Stomach (tissue), 4 donors: ENCODE measurements around the gene POTEF.
"Not testable (repeated sequence)": the region's sequence is repeated elsewhere in the genome, so short reads cannot be mapped to it uniquely, and the experiment has no call there.

Experiments used
- EP300 ChIP-seq: sonication (generic); formaldehyde crosslinking; IDR thresholded peaks from one replicate; pipeline ENCODE4 v1.6.1; 2017; ENCODE audit warnings: antibody characterized with exemption
- POLR2A ChIP-seq, 4 donors: fragments of 450-650 bp; IDR thresholded peaks; one replicate each; pipeline ENCODE4 v1.6.1; 2016; ENCODE audit warnings: antibody characterized with exemption in 4 of 4, control low read depth in 2 of 4, mild to moderate bottlenecking in 1 of 4, moderate library complexity in 1 of 4
- POLR2AphosphoS5 ChIP-seq, 3 donors: sonication (generic); formaldehyde crosslinking; IDR thresholded peaks; one replicate each; pipeline ENCODE4 v1.6.1; 2016; ENCODE audit warnings: antibody characterized with exemption in 3 of 3
- TF ChIP-seq, protein P1 (sequence below), 7 experiments: fragments of 450-650 bp in 4 of 7; fragments of 200-600 bp in 3 of 7; sonication (generic) in 3 of 7; IDR thresholded peaks; one replicate each; pipeline ENCODE4 v1.5.1; 2016 to 2019; ENCODE audit warnings: antibody characterized with exemption in 7 of 7, control low read depth in 2 of 7, mild to moderate bottlenecking in 1 of 7

DNA sequence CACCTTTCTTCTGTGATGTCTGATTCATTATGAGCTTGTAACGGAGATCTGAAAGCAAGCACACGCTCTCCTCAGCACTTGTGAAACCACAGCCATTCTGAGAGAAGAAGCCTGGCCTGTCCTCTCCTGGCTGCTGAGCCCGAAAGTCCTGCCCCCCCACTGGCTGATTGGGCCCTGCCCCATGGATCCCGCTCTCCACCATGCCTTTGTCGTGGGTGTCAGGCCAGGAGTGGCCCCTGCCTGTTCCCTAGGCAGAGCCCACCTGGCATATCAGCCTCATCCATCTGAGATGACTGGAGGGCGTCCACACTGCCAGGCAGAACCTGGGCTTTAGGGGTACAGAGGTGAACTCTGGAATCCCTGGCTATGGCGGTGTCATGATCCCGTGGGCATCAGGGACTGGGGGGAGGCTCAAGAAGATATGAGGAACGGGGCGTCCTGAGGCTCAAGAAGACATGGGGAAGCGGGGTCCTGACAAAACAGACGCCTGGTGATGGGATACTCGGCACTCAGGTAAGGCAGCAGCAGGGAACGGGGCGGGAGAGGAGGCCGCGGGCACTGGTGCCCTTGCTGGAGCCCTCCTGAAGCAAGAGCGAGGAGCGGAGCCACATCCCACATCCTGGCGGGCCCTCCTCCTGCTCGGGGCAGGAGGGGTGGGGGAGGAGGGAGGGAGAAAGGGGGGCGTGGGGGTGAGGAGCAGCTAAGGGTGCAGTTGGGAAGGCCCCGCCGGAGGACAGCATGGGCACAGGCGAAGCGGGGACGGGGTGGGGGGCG, 14.4 kb upstream of the POTEF start:
- not testable (repeated sequence) for TF ChIP-seq POLR2A (IDR thresholded peaks at IDR 0.05); POLR2AphosphoS5 (IDR thresholded peaks at IDR 0.05); EP300
- TF ChIP-seq, protein P1, sequence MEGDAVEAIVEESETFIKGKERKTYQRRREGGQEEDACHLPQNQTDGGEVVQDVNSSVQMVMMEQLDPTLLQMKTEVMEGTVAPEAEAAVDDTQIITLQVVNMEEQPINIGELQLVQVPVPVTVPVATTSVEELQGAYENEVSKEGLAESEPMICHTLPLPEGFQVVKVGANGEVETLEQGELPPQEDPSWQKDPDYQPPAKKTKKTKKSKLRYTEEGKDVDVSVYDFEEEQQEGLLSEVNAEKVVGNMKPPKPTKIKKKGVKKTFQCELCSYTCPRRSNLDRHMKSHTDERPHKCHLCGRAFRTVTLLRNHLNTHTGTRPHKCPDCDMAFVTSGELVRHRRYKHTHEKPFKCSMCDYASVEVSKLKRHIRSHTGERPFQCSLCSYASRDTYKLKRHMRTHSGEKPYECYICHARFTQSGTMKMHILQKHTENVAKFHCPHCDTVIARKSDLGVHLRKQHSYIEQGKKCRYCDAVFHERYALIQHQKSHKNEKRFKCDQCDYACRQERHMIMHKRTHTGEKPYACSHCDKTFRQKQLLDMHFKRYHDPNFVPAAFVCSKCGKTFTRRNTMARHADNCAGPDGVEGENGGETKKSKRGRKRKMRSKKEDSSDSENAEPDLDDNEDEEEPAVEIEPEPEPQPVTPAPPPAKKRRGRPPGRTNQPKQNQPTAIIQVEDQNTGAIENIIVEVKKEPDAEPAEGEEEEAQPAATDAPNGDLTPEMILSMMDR (IDR thresholded peaks at IDR 0.05): not testable (repeated sequence)
